GM10248 (cell line): ENCODE data around the gene DTNBP1.

Experiments
- CTCF ChIA-PET: fragments of 300-600 bp; sonication (Branson Sonifier 250); formaldehyde crosslinking; extraction: SDS; loops from one replicate; lab custom pipeline; 2021; ENCODE audit warnings: antibody characterized with exemption; lab: Yijun Ruan, JAX
- POLR2A ChIA-PET: fragments of 350-650 bp; sonication (Branson Sonifier 250); formaldehyde crosslinking; extraction: SDS; loops from one replicate; lab custom pipeline; 2020; ENCODE audit warnings: antibody characterized with exemption; lab: Yijun Ruan, JAX
- DNase-seq: peaks from one replicate; pipeline ENCODE4 v3.0.0; 2012; ENCODE audit errors: extremely low spot score
- CTCF ChIP-seq: IDR thresholded peaks from 2 replicates; pipeline ENCODE4 v1.5.1; 2012; ENCODE audit warnings: mild to moderate bottlenecking, low read depth; ENCODE audit errors: extremely low read depth, missing control alignments, control extremely low read depth

DTNBP1 gene

DNA sequence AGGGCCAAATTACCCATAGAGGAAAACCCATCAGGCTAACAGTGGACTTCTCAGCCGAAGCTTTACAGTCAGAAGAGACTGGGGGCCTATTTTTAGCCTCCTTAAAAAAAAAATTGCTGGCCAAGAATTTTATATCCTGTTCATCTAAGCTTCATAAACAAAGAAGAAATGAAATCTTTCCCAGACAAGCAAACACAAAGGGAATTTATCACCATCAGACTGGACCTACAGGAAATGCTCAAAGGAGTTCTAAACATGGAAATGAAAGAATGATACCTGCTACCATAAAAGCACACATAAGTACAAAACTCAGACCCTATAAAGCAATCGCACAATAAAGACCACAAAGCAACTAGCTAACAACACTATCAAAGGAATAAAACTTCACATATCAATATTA, 19.3 kb downstream of the DTNBP1 start:
- TF ChIP-seq CTCF, result no peak
- ChIA-PET POLR2A (no interaction called here), CTCF (interaction anchor here (3.2 kb wide), 1 partner anchor 20 kb away, joined by 16 read pairs; no protein-coding TSS in a partner anchor)
- DNase-seq, result no peak

GRCh38 chr6:15642276-15642675, 20.6 kb downstream of the DTNBP1 start:
- ChIA-PET CTCF (interaction anchor here (3.2 kb wide), 1 partner anchor 18 kb away, joined by 16 read pairs; no protein-coding TSS in a partner anchor), POLR2A (no interaction called here)
- no peak for DNase-seq
- TF ChIP-seq CTCF, result no peak

- ChIA-PET CTCF (no interaction called here), POLR2A (no interaction called here)
- no peak for DNase-seq
- TF ChIP-seq CTCF, result no peak
Observed at GRCh38 chr6:15638373-15638772, 24.5 kb downstream of the DTNBP1 start.

DNA sequence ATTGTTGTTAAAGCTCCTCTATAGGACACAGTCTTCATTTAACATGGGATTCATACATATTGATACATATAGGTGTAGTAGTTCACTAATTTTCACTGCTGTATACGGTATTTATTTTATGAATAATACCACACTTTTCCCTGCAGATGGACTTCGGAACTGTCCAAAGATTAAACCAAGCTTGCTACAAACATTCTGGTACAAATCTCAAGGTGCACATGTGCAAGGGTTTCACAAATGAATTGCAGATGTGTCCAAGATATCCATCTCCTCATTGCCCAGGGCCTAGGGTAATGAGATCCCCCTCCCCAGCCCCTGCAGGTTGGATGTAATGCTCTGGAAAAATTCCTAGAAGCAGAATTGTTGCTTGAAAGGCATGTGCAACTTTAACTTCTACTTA, 31.4 kb downstream of the DTNBP1 start:
- POLR2A ChIA-PET, result interaction anchor here (0.6 kb wide), 1 partner anchor 411 kb away, joined by 5 read pairs; no protein-coding TSS in a partner anchor

DNA sequence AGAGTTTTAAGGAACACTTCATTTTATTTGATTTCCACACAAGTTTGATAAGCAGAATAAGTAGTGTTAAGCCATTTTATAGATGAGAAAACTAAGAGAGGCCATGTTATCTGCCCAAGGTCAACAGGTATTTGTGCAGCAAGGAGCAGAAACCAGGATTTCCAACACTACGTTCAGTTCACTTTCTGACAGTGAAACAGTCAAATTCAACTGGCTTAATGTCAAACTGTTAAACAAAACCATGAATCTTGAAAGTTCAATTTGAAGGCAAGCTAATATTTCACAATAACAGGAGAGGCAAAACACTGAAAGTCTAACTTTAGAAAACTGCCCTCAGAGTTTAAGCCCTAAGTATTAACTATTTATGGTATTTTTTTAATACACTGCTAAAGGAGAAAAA, 32.6 kb downstream of the DTNBP1 start:
- POLR2A ChIA-PET, result interaction anchor here (0.6 kb wide), 1 partner anchor 1658 kb away, joined by 4 read pairs; no protein-coding TSS in a partner anchor
- no peak for DNase-seq
- no peak for TF ChIP-seq CTCF
- CTCF ChIA-PET, result interaction anchor here (0.8 to 1.0 kb wide), 2 partner anchors 12 to 14 kb away, joined by 3 to 4 read pairs; no protein-coding TSS in a partner anchor

More for the DNA sequence above, 31.4 kb downstream of the DTNBP1 start:
- CTCF ChIA-PET, result interaction anchor here (1.0 to 1.2 kb wide), 2 partner anchors 10 to 15 kb away, joined by 4 to 5 read pairs; no protein-coding TSS in a partner anchor
- no peak for DNase-seq
- no peak for TF ChIP-seq CTCF

GRCh38 chr6:15629487-15629886, 33.3 kb downstream of the DTNBP1 start:
- POLR2A ChIA-PET, result no interaction called here
- no peak for TF ChIP-seq CTCF
- no peak for DNase-seq
- CTCF ChIA-PET, result interaction anchor here (1.2 to 1.5 kb wide), 2 partner anchors 11 to 14 kb away, joined by 3 to 6 read pairs; no protein-coding TSS in a partner anchor
